DOHH2 (cell line): ENCODE results near the gene WNT8B.

Source experiments
- EZH2phosphoT487 ChIP-seq: fragments of 200-600 bp; sonication (generic); IDR thresholded peaks from 2 replicates; pipeline ENCODE4 v1.6.1; 2017; ENCODE audit warnings: borderline replicate concordance, mild to moderate bottlenecking, antibody characterized with exemption, low read length, moderate library complexity, mixed read lengths
- TF ChIP-seq, protein P1 (sequence below): fragments of 200-600 bp; sonication (generic); IDR thresholded peaks from one replicate; pipeline ENCODE4 v1.5.1; 2014; ENCODE audit warnings: antibody characterized with exemption, mild to moderate bottlenecking, low read depth, low read length; ENCODE audit not compliant: poor library complexity, severe bottlenecking

DNA sequence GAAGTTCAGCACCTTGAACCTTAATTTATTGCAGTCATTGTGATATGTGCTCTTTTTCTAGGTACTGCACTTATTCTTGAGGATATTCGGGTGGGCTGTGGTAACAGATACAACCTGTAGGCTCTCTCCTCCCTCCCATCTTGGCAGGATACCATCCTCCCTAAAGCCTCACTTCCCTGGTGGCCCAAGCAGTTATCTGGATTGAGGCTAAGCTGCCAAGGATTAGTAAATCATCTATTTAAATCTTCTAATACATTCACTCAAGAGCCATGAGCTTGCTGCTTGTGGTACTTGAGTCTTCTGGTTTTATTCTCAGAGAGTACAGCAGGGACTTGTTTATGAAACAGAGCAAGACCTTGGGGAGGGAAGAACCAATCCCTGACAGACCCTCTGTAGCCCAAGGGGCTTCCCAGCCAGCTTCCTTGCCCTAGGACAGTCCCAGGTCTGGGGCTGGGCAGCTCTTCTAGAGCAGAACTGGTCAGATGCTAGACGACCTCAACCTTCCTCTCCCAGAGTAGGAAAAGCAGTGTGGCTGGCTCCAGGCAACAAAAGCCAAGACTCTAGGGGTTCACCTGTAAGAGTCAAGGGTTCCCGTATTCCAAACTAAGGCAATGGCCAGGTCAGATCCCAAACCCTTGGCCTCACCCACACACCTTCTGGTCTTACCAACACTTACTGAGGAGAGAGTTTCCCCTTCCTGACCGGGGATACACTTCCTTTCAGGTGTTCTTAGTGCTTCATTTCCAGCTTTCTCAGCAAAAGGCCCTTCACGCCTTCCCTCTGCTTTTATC lies 21.3 kb downstream of the WNT8B start:
- TF ChIP-seq, protein P1, sequence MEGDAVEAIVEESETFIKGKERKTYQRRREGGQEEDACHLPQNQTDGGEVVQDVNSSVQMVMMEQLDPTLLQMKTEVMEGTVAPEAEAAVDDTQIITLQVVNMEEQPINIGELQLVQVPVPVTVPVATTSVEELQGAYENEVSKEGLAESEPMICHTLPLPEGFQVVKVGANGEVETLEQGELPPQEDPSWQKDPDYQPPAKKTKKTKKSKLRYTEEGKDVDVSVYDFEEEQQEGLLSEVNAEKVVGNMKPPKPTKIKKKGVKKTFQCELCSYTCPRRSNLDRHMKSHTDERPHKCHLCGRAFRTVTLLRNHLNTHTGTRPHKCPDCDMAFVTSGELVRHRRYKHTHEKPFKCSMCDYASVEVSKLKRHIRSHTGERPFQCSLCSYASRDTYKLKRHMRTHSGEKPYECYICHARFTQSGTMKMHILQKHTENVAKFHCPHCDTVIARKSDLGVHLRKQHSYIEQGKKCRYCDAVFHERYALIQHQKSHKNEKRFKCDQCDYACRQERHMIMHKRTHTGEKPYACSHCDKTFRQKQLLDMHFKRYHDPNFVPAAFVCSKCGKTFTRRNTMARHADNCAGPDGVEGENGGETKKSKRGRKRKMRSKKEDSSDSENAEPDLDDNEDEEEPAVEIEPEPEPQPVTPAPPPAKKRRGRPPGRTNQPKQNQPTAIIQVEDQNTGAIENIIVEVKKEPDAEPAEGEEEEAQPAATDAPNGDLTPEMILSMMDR = no peak
- TF ChIP-seq EZH2phosphoT487 = no peak
